PFSK-1 (cell line): ENCODE results near the gene GLB1L3.

Experiments used
- FOXP2 ChIP-seq: optimal IDR thresholded peaks from 2 replicates; pipeline ENCODE3; 2011; ENCODE audit warnings: borderline replicate concordance, control low read depth, inconsistent platforms; ENCODE audit not compliant: insufficient read depth; ENCODE audit errors: extremely low read length, extremely low read depth
- POLR2AphosphoS5 ChIP-seq: IDR thresholded peaks from 2 replicates; pipeline ENCODE4 v1.6.1; 2012; ENCODE audit warnings: low read depth, mild to moderate bottlenecking, control low read depth, low read length, moderate library complexity
- REST ChIP-seq, 2 experiments: IDR thresholded peaks; 2 replicates each; pipeline versions ENCODE4 v1.6.1 to v1.8.0; 2011 to 2012; ENCODE audit warnings: low read depth in 2 of 2, low read length in 2 of 2, control low read depth in 1 of 2, inconsistent platforms in 1 of 2, mild to moderate bottlenecking in 1 of 2, moderate library complexity in 1 of 2; ENCODE audit not compliant: insufficient read depth in 1 of 2
- SIN3A ChIP-seq: IDR thresholded peaks from 2 replicates; pipeline ENCODE4 v1.6.1; 2012; ENCODE audit warnings: mild to moderate bottlenecking, low read length, moderate library complexity, borderline replicate concordance; ENCODE audit not compliant: insufficient read depth
- TAF1 ChIP-seq: IDR thresholded peaks from 2 replicates; pipeline ENCODE4 v1.6.1; 2012; ENCODE audit warnings: low read length, control low read depth, borderline replicate concordance; ENCODE audit not compliant: insufficient read depth

The GLB1L3 gene

GRCh38 chr11:134237557-134237922, 38.6 kb upstream of the GLB1L3 start:
- TF ChIP-seq FOXP2 (no peak), REST (IDR thresholded peaks at IDR 0.05; ENCODE audit: insufficient read depth in 1 of 2, low read depth in 2 of 2, low read length in 2 of 2) (no peak), SIN3A (no peak), POLR2AphosphoS5 (no peak), TAF1 (no peak)

- TF ChIP-seq FOXP2 (no peak), POLR2AphosphoS5 (no peak), TAF1 (no peak), SIN3A (no peak), REST (IDR thresholded peaks at IDR 0.05; ENCODE audit: insufficient read depth in 1 of 2, low read depth in 2 of 2, low read length in 2 of 2) (no peak)
Observed at GRCh38 chr11:134238956-134239355, 37.2 kb upstream of the GLB1L3 start.

- TF ChIP-seq TAF1 (no peak), FOXP2 (no peak), POLR2AphosphoS5 (no peak), REST (IDR thresholded peaks at IDR 0.05; ENCODE audit: insufficient read depth in 1 of 2, low read depth in 2 of 2, low read length in 2 of 2) (no peak), SIN3A (no peak)
Observed at GRCh38 chr11:134240592-134240991, 35.6 kb upstream of the GLB1L3 start.

GRCh38 chr11:134242376-134242775, 33.8 kb upstream of the GLB1L3 start:
- TF ChIP-seq TAF1 (no peak), POLR2AphosphoS5 (no peak), REST (IDR thresholded peaks at IDR 0.05; ENCODE audit: insufficient read depth in 1 of 2, low read depth in 2 of 2, low read length in 2 of 2) (no peak), SIN3A (no peak), FOXP2 (no peak)

- TF ChIP-seq TAF1 (no peak), FOXP2 (no peak), POLR2AphosphoS5 (no peak), REST (IDR thresholded peaks at IDR 0.05; ENCODE audit: insufficient read depth in 1 of 2, low read depth in 2 of 2, low read length in 2 of 2) (no peak), SIN3A (no peak)
Observed at GRCh38 chr11:134243913-134244312, 32.3 kb upstream of the GLB1L3 start.
